Suppressor macrophage treated with lipopolysaccharide for 4 hours (primary cell): ENCODE data around the gene CATSPERB.
A peak's percentile ranks its signal among the peaks of the same experiment; 100 is the strongest.
"Not testable (repeated sequence)": the region's sequence is repeated elsewhere in the genome, so short reads cannot be mapped to it uniquely, and the experiment has no call there.

Source experiments
- DNase-seq: peaks from one replicate; pipeline ENCODE4 v3.0.0-alpha.2; 2020

Gene CATSPERB

GRCh38 chr14:91575469-91576208 lies 156.2 kb downstream of the CATSPERB start:
- no peak for DNase-seq

GRCh38 chr14:91573894-91574837 lies 157.7 kb downstream of the CATSPERB start:
- DNase-seq = peak; percentile 50

- DNase-seq = no peak
These were observed 158.4 kb downstream of the CATSPERB start for GRCh38 chr14:91573528-91573893.

- no peak for DNase-seq
These were observed 161.9 kb downstream of the CATSPERB start for GRCh38 chr14:91570021-91570420.

- DNase-seq = no peak
These were observed 162.6 kb downstream of the CATSPERB start for GRCh38 chr14:91569301-91569700.

- no peak for DNase-seq
These were observed 163.3 kb downstream of the CATSPERB start for GRCh38 chr14:91568626-91569025.

GRCh38 chr14:91567827-91568226 lies 164.1 kb downstream of the CATSPERB start:
- DNase-seq = not testable (repeated sequence)

- no peak for DNase-seq
These were observed 176.4 kb downstream of the CATSPERB start for GRCh38 chr14:91555531-91555930.

GRCh38 chr14:91554535-91555332 lies 177.2 kb downstream of the CATSPERB start:
- DNase-seq = no peak

- no peak for DNase-seq
These were observed 183.8 kb downstream of the CATSPERB start for GRCh38 chr14:91548108-91548507.

GRCh38 chr14:91545946-91546716 lies 185.8 kb downstream of the CATSPERB start:
- DNase-seq = no peak

GRCh38 chr14:91545204-91545603 lies 186.7 kb downstream of the CATSPERB start:
- no peak for DNase-seq

- no peak for DNase-seq
These were observed 195.6 kb downstream of the CATSPERB start for GRCh38 chr14:91536327-91536726.

- DNase-seq = not testable (repeated sequence)
These were observed 197.8 kb downstream of the CATSPERB start for GRCh38 chr14:91534059-91534458.

- DNase-seq = no peak
These were observed 198.3 kb downstream of the CATSPERB start for GRCh38 chr14:91533623-91534022.
